ENCODE measurements around the gene PGAM5. TPM values are rescaled to one million over a fixed set of nuclear protein-coding genes. Genes with fewer than 3 reads are reported as not detected.
"Not testable (repeated sequence)": the region's sequence is repeated elsewhere in the genome, so short reads cannot be mapped to it uniquely, and the experiment has no call there.

PGAM5 gene
- total and polyA plus RNA-seq, 2 donors = 12.3 to 19.2 TPM

- Histone ChIP-seq H3K27ac (ENCODE audit: low read depth) (no peak overlapping the region), H3K4me3 (ENCODE audit: low read depth, low read length) (no peak overlapping the region), H3K36me3 (ENCODE audit: insufficient read depth) (peaks cover 1% of the 10 kb centered on the region), H3K4me1 (ENCODE audit: insufficient read depth) (no peaks in the 10 kb centered on the region)
- 94% methylated on average over 27 of the region's 27 CpGs for WGBS
- no peak for DNase-seq (ENCODE audit: extremely low spot score)
These were observed 37.1 kb upstream of the PGAM5 start for GRCh38 chr12:132673288-132674179.

GRCh38 chr12:132674561-132674960 lies 36.1 kb upstream of the PGAM5 start:
- no peak for DNase-seq (ENCODE audit: extremely low spot score)
- 98% methylated on average over 5 of the region's 5 CpGs for WGBS
- no peaks in the 10 kb centered on the region for H3K4me1 ChIP-seq (ENCODE audit: insufficient read depth)
- H3K36me3 ChIP-seq (ENCODE audit: insufficient read depth) = no peaks in the 10 kb centered on the region
- no peak overlapping the region for H3K4me3 ChIP-seq (ENCODE audit: low read depth, low read length)
- no peak overlapping the region for H3K27ac ChIP-seq (ENCODE audit: low read depth)

GRCh38 chr12:132675757-132676432 lies 34.7 kb upstream of the PGAM5 start:
- WGBS = 93% methylated on average over 14 of the region's 14 CpGs
- Histone ChIP-seq H3K4me3 (ENCODE audit: low read depth, low read length) (no peak overlapping the region), H3K27ac (ENCODE audit: low read depth) (no peak overlapping the region), H3K36me3 (ENCODE audit: insufficient read depth) (no peaks in the 10 kb centered on the region), H3K4me1 (ENCODE audit: insufficient read depth) (no peaks in the 10 kb centered on the region)
- no peak for DNase-seq (ENCODE audit: extremely low spot score)

GRCh38 chr12:132677492-132677891 lies 33.1 kb upstream of the PGAM5 start:
- WGBS = 95% methylated on average over 9 of the region's 9 CpGs
- Histone ChIP-seq H3K4me3 (ENCODE audit: low read depth, low read length) (no peak overlapping the region), H3K27ac (ENCODE audit: low read depth) (no peak overlapping the region), H3K4me1 (ENCODE audit: insufficient read depth) (no peaks in the 10 kb centered on the region), H3K36me3 (ENCODE audit: insufficient read depth) (no peaks in the 10 kb centered on the region)
- DNase-seq (ENCODE audit: extremely low spot score) = no peak

GRCh38 chr12:132685400-132685799 lies 25.2 kb upstream of the PGAM5 start:
- Histone ChIP-seq H3K4me1 (ENCODE audit: insufficient read depth) (no peaks in the 10 kb centered on the region), H3K27ac (ENCODE audit: low read depth) (no peak overlapping the region), H3K4me3 (ENCODE audit: low read depth, low read length) (no peak overlapping the region), H3K36me3 (ENCODE audit: insufficient read depth) (no peaks in the 10 kb centered on the region)
- 67% methylated on average over 5 of the region's 5 CpGs for WGBS
- no peak for DNase-seq (ENCODE audit: extremely low spot score)

GRCh38 chr12:132686825-132687210 lies 23.8 kb upstream of the PGAM5 start:
- peak overlapping the region; percentile 2 for H3K27ac ChIP-seq (ENCODE audit: low read depth)

GRCh38 chr12:132687211-132688164 lies 23.2 kb upstream of the PGAM5 start, which contains the start of the genes POLE and PXMP2:
Gene POLE, minus strand, starts transcription at chr12:132687342. Its CDS starts 27 bp downstream, at chr12:132687315.
Gene PXMP2, plus strand, starts transcription at chr12:132687587. Its CDS starts 84 bp downstream, at chr12:132687671.
- H3K27ac ChIP-seq (ENCODE audit: low read depth) = peak within 1 kb of the TSS; percentile 2

More at GRCh38 chr12:132686825-132687210, 23.8 kb upstream of the PGAM5 start:
- Histone ChIP-seq H3K36me3 (ENCODE audit: insufficient read depth) (no peaks in the 10 kb centered on the region), H3K4me3 (ENCODE audit: low read depth, low read length) (peak overlapping the region; percentile 99), H3K4me1 (ENCODE audit: insufficient read depth) (no peaks in the 10 kb centered on the region)
- no peak for DNase-seq (ENCODE audit: extremely low spot score)
- 1% methylated on average over 55 of the region's 55 CpGs for WGBS

GRCh38 chr12:132689227-132689626 lies 21.4 kb upstream of the PGAM5 start:
- 74% methylated on average over 18 of the region's 18 CpGs for WGBS
- Histone ChIP-seq H3K36me3 (ENCODE audit: insufficient read depth) (no peaks in the 10 kb centered on the region), H3K4me1 (ENCODE audit: insufficient read depth) (no peaks in the 10 kb centered on the region), H3K27ac (ENCODE audit: low read depth) (no peak overlapping the region), H3K4me3 (ENCODE audit: low read depth, low read length) (no peak overlapping the region)
- no peak for DNase-seq (ENCODE audit: extremely low spot score)

More at GRCh38 chr12:132687211-132688164, 23.2 kb upstream of the PGAM5 start, which contains the start of the genes POLE and PXMP2:
- H3K4me1 ChIP-seq (ENCODE audit: insufficient read depth) = no peaks in the 10 kb centered on the region
- under 1% methylated on average over 134 of the region's 134 CpGs for WGBS
- H3K36me3 ChIP-seq (ENCODE audit: insufficient read depth) = no peaks in the 10 kb centered on the region
- peak within 1 kb of the TSS; percentile 99 for H3K4me3 ChIP-seq (ENCODE audit: low read depth, low read length)
- DNase-seq (ENCODE audit: extremely low spot score) = peak; percentile 88

- Histone ChIP-seq H3K36me3 (ENCODE audit: insufficient read depth) (no peaks in the 10 kb centered on the region), H3K4me1 (ENCODE audit: insufficient read depth) (no peaks in the 10 kb centered on the region), H3K4me3 (ENCODE audit: low read depth, low read length) (no peak overlapping the region), H3K27ac (ENCODE audit: low read depth) (no peak overlapping the region)
- 94% methylated on average over 9 of the region's 9 CpGs for WGBS
- no peak for DNase-seq (ENCODE audit: extremely low spot score)
These were observed 20.5 kb upstream of the PGAM5 start for GRCh38 chr12:132690112-132690511.

GRCh38 chr12:132692030-132692429 lies 18.6 kb upstream of the PGAM5 start:
- H3K4me3 ChIP-seq (ENCODE audit: low read depth, low read length); H3K36me3 ChIP-seq (ENCODE audit: insufficient read depth); DNase-seq (ENCODE audit: extremely low spot score); H3K27ac ChIP-seq (ENCODE audit: low read depth); H3K4me1 ChIP-seq (ENCODE audit: insufficient read depth): not testable (repeated sequence)
- 96% methylated on average over 3 of the region's 3 CpGs for WGBS

GRCh38 chr12:132694888-132695287 lies 15.8 kb upstream of the PGAM5 start:
- H3K4me3 ChIP-seq (ENCODE audit: low read depth, low read length); H3K36me3 ChIP-seq (ENCODE audit: insufficient read depth); H3K27ac ChIP-seq (ENCODE audit: low read depth); H3K4me1 ChIP-seq (ENCODE audit: insufficient read depth); DNase-seq (ENCODE audit: extremely low spot score): not testable (repeated sequence)
- 97% methylated on average over 3 of the region's 3 CpGs for WGBS

- no peaks in the 10 kb centered on the region for H3K4me1 ChIP-seq (ENCODE audit: insufficient read depth)
- no peak overlapping the region for H3K27ac ChIP-seq (ENCODE audit: low read depth)
- WGBS = 86% methylated on average over 12 of the region's 12 CpGs
- DNase-seq (ENCODE audit: extremely low spot score) = no peak
- no peaks in the 10 kb centered on the region for H3K36me3 ChIP-seq (ENCODE audit: insufficient read depth)
- no peak overlapping the region for H3K4me3 ChIP-seq (ENCODE audit: low read depth, low read length)
These were observed 15.2 kb upstream of the PGAM5 start for GRCh38 chr12:132695431-132695830.

GRCh38 chr12:132698341-132698740 lies 12.3 kb upstream of the PGAM5 start:
- DNase-seq (ENCODE audit: extremely low spot score) = no peak
- 87% methylated on average over 5 of the region's 5 CpGs for WGBS
- Histone ChIP-seq H3K27ac (ENCODE audit: low read depth) (no peak overlapping the region), H3K36me3 (ENCODE audit: insufficient read depth) (no peaks in the 10 kb centered on the region), H3K4me1 (ENCODE audit: insufficient read depth) (no peaks in the 10 kb centered on the region), H3K4me3 (ENCODE audit: low read depth, low read length) (no peak overlapping the region)

All from urinary bladder (tissue), 4 donors.